HG02981 (cell line): Measurements from ENCODE around the gene DCLRE1B.

Experiments used
- ATAC-seq: cut with Tn5 transposase; IDR thresholded peaks from one replicate; pipeline ENCODE4 v1.9.1; 2021; ENCODE audit warnings: mild to moderate bottlenecking, moderate library complexity; ENCODE audit not compliant: unreplicated experiment

The DCLRE1B gene

GRCh38 chr1:113904674-113905434, at the start of gene DCLRE1B, which contains the start of gene AP4B1:
DCLRE1B (plus strand) TSS chr1:113905326; CDS start chr1:113905587, 261 bp downstream.
AP4B1 (minus strand) TSS chr1:113904799; CDS start chr1:113904717, 82 bp downstream.
- peak; percentile 88 for ATAC-seq

DNA sequence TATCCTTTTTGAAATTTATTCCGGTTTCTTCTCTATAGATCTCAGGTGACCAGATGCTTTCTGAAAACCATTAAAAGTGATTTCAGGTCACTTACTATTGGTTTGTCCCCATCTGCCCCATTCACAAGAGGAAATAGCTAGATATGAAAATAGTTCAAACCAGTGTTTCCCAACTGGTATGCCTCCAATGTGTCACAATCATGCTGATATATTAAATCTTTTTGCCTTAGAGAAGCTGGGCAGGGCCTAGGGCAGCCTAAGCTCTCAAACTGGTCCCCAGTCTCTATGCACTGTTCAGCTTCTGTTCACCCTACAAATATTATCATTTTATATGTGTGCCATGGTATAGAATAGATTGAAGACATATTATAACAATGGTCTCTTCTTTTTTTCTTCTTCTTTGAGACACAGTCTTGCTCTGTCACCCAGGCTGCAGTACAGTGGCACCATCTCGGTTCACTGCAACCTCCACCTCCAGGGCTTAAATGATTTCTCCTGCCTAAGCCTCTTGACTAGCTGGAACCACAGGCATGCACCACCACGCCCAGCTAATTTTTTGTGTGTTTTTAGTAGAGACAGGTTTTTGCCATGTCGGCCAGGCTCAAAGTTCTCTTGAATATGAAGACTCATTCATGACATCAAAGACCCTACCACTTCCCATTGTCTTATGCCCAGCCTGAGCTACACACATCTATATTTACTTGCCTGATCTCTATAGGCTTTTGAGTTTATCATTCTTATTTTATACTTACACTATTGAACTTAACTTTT, 49.3 kb upstream of the DCLRE1B start:
- no peak for ATAC-seq

- ATAC-seq = no peak
Measured at GRCh38 chr1:113856401-113856790, 48.7 kb upstream of the DCLRE1B start.

DNA sequence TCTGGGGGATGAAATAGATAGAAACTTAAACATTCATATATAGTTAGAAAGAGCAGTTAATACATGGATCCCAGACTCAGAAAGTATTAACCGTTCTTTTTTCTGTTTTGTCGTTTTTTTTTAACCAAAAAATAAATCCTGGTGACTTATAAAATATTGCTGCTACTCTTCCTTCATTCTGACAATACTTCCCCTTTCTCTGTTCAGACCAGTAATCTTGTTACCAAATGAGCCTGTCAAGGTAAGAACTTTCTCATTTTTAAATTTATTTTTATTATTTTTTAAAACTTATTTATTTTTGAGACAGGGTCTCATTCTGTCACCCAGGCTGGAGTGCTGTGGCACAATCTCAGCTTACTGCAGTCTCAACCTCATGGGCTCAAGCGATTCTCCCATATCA, 47.4 kb upstream of the DCLRE1B start:
- no peak for ATAC-seq

- ATAC-seq = no peak
Measured at GRCh38 chr1:113858418-113858817, 46.7 kb upstream of the DCLRE1B start.

DNA sequence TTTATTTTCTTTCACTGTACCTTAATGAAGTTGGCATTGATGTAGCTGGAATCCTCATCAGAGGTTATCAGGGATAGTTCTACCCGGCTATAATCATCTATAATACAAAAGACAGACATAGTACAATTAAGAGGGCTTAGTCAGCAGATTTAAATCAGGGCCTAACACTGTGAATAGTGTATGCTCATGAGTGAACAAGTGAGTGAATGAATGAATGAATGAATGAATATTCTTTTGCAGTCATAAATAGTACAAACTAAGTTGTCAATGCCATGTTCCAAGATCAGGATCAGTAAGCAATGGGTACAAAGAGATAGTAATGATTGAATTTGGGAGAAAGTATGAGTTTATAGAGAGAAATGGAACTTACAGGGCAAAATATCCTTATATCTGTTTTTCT, 46.1 kb upstream of the DCLRE1B start:
- no peak for ATAC-seq

GRCh38 chr1:113859478-113860175, 45.5 kb upstream of the DCLRE1B start:
- ATAC-seq = peak; percentile 90

GRCh38 chr1:113860891-113861290, 44.2 kb upstream of the DCLRE1B start:
- ATAC-seq = no peak

GRCh38 chr1:113861641-113862040, 43.5 kb upstream of the DCLRE1B start:
- ATAC-seq = no peak

DNA sequence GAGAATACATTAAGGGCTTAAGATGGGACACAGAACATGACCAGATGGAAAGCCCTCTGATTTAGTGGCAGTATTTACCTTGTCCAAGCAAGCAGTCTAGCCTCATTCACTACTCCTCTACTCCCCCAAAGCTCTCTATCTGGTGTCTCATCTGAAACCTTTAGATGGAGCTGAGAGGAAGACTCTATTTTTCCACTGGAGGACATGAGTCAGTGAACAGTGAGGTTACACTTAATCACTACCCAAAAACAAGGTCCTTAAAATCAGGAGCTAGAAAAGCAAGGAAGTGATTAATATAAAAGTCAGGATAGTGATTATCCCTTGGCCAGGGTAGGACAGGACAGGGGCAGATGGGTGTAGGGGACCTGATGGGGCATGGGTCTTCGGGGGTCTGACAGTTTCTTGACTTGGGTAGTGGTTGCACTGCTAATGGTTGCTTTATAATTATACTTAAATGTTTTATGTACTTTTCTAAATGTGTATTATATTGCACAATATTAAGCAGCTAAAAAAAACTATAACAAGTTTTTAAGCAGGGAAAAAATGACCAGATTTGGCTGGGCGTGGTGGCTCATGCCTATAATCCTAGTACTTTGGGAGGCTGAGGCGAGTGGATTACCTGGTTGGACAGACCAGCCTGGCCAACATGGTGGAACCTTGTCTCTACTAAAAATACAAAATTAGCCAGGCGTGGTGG, 36.6 kb upstream of the DCLRE1B start:
- no peak for ATAC-seq

- no peak for ATAC-seq
Measured at GRCh38 chr1:113870778-113871177, 34.3 kb upstream of the DCLRE1B start.

- ATAC-seq = peak; percentile 89
Measured at GRCh38 chr1:113871597-113872113, 33.5 kb upstream of the DCLRE1B start, which contains the start of gene PTPN22. PTPN22 (minus strand) TSS chr1:113871712.

- no peak for ATAC-seq
Measured at GRCh38 chr1:113872219-113872935, 32.7 kb upstream of the DCLRE1B start.

- ATAC-seq = peak; percentile 33
Measured at GRCh38 chr1:113874012-113874879, 30.9 kb upstream of the DCLRE1B start.

- ATAC-seq = peak; percentile 40
Measured at GRCh38 chr1:113875714-113876113, 29.4 kb upstream of the DCLRE1B start.

GRCh38 chr1:113876176-113876575, 28.9 kb upstream of the DCLRE1B start:
- ATAC-seq = no peak

DNA sequence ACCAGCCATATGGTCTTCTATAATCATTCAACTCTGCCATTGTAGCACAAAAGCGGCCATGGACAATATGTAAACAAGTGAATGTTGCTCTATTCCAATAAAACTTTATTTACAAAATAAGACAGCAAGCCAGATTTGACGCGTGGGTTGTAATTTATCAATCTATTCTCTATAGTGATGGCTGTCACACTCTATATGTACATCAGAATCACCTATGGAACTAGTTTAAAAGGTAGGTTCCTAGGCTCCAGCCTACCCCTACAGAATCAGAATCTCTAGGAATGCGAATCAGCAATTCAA, 25.4 kb upstream of the DCLRE1B start:
- no peak for ATAC-seq

DNA sequence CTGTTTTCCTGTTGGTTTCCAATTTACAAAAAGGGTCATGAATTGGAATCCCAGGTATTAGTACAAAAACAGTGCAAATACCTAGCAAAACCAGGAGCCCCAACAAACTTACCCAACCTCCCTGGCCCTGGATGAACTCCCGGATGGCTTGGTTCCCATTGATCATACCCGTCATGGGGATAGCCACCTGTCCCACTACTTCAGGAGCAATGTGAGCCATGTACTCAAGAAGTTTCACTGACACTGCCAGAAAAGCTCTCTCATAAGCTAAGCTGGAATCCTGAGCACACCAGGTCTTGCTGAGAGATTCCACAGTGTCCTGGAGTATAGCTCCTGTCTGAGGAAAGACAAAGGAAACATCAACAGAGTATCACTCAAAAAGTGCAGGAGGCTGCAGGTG, 23.5 kb upstream of the DCLRE1B start:
- no peak for ATAC-seq
